H1 (cell line): Measurements from ENCODE around the gene EXOC6. TPM values are rescaled to one million over a fixed set of nuclear protein-coding genes. Genes with fewer than 3 reads are reported as not detected.

ENCODE experiments used
- CTCF ChIA-PET: fragments of 300-600 bp; sonication (Branson Sonifier 250); formaldehyde crosslinking; loops from one replicate; lab custom pipeline; 2021; ENCODE audit not compliant: partially characterized antibody; lab: Charles Lee
- POLR2A ChIA-PET: fragments of 300-600 bp; sonication (Branson Sonifier 250); formaldehyde crosslinking; loops from one replicate; lab custom pipeline; 2021; ENCODE audit warnings: inconsistent platforms; ENCODE audit not compliant: partially characterized antibody; lab: Charles Lee
- DNase-seq, 2 experiments: peaks; one replicate each; pipeline versions ENCODE4 v3.0.0 to v3.0.0-alpha.2; 2010 to 2022; ENCODE audit warnings: low spot score in 2 of 2, low read depth in 1 of 2, mixed read lengths in 1 of 2
- FAIRE-seq: peaks from 2 replicates; lab custom pipeline; 2011; peaks lifted over from hg19 to GRCh38; lab: Jason Lieb, UNC
- H2AFZ ChIP-seq: 2 replicates; pipeline ENCODE4 v1.8.1; 2012; ENCODE audit warnings: low read length, inconsistent platforms
- H2AK5ac ChIP-seq: 2 replicates; pipeline ENCODE4 v1.6.1; 2013; ENCODE audit warnings: low read depth, low read length
- H2BK120ac ChIP-seq: replicated peaks from 2 replicates; pipeline ENCODE3; 2013; ENCODE audit warnings: low read depth, low read length, inconsistent platforms
- H2BK12ac ChIP-seq: 2 replicates; pipeline ENCODE4 v1.6.1; 2013; ENCODE audit warnings: low read depth, low read length
- H2BK15ac ChIP-seq: 2 replicates; pipeline ENCODE4 v1.6.1; 2013; ENCODE audit warnings: low read length
- H2BK20ac ChIP-seq: 2 replicates; pipeline ENCODE4 v1.6.1; 2013; ENCODE audit warnings: low read length
- H2BK5ac ChIP-seq: 2 replicates; pipeline ENCODE4 v1.6.1; 2013; ENCODE audit warnings: low read depth, low read length
- H3K14ac ChIP-seq: 2 replicates; pipeline ENCODE4 v1.6.1; 2013; ENCODE audit warnings: inconsistent platforms; ENCODE audit not compliant: insufficient read length
- H3K18ac ChIP-seq: 2 replicates; pipeline ENCODE4 v1.6.1; 2013; ENCODE audit warnings: low read length; ENCODE audit errors: extremely low read depth
- H3K23ac ChIP-seq: 2 replicates; pipeline ENCODE4 v1.6.1; 2013; ENCODE audit warnings: inconsistent platforms; ENCODE audit not compliant: insufficient read length
- H3K23me2 ChIP-seq: 2 replicates; pipeline ENCODE4 v1.6.1; 2013; ENCODE audit warnings: low read depth, low read length
- H3K27ac ChIP-seq: 2 replicates; pipeline ENCODE4 v1.6.1; 2011; ENCODE audit warnings: low read depth, low read length, inconsistent platforms
- H3K27me3 ChIP-seq, 4 experiments: replicated peaks in 1 of 4; 1 replicate in 1 of 4; 2 replicates in 3 of 4; pipeline versions ENCODE4 v1.6.1 to v1.8.1; 2011 to 2013; ENCODE audit warnings: low read length in 3 of 4, mild to moderate bottlenecking in 3 of 4, inconsistent platforms in 2 of 4, mixed read lengths in 2 of 4, moderate library complexity in 1 of 4; ENCODE audit not compliant: control insufficient read depth in 3 of 4, insufficient read depth in 3 of 4; ENCODE audit errors: extremely low read depth in 1 of 4
- H3K36me3 ChIP-seq, 4 experiments: 2 replicates each; pipeline versions ENCODE4 v1.6.1 to v1.8.1; 2011 to 2013; ENCODE audit warnings: mild to moderate bottlenecking in 4 of 4, low read length in 3 of 4, moderate library complexity in 2 of 4, control low read depth in 1 of 4, inconsistent platforms in 1 of 4; ENCODE audit not compliant: insufficient read depth in 4 of 4, control insufficient read depth in 2 of 4
- H3K4ac ChIP-seq: replicated peaks from 2 replicates; pipeline ENCODE3; 2013; ENCODE audit warnings: low read length, low read depth, mixed read lengths, inconsistent platforms; ENCODE audit not compliant: insufficient read length
- H3K4me1 ChIP-seq, 4 experiments: replicated peaks in 1 of 4; 1 replicate in 1 of 4; 2 replicates in 3 of 4; pipeline versions ENCODE4 v1.6.1 to v1.8.1; 2011 to 2013; ENCODE audit warnings: low read length in 3 of 4, inconsistent platforms in 2 of 4, mixed read lengths in 1 of 4; ENCODE audit not compliant: insufficient read depth in 4 of 4, control insufficient read depth in 3 of 4
- H3K4me2 ChIP-seq, 2 experiments: 2 replicates each; pipeline versions ENCODE4 v1.6.1 to v1.8.1; 2011 to 2013; ENCODE audit warnings: low read depth in 2 of 2, low read length in 2 of 2, control low read depth in 1 of 2, inconsistent platforms in 1 of 2, mild to moderate bottlenecking in 1 of 2; ENCODE audit not compliant: insufficient read depth in 1 of 2
- H3K4me3 ChIP-seq, 4 experiments: fragments of 200-600, 300-600 bp in 1 of 4; sonication (generic), shearing (Covaris generic), sonication (Bioruptor Twin) in 1 of 4; 2 replicates each; pipeline versions ENCODE4 v1.5.1 to v1.8.1; 2011 to 2016; ENCODE audit warnings: low read length in 4 of 4, low read depth in 3 of 4, control low read depth in 2 of 4, inconsistent platforms in 2 of 4, mild to moderate bottlenecking in 2 of 4, mixed read lengths in 1 of 4, moderate library complexity in 1 of 4; ENCODE audit not compliant: insufficient read depth in 2 of 4; ENCODE audit errors: extremely low read depth in 1 of 4
- H3K56ac ChIP-seq: replicated peaks from 2 replicates; pipeline ENCODE3; 2013; ENCODE audit warnings: low read depth, mild to moderate bottlenecking, mixed read lengths, low read length, inconsistent platforms; ENCODE audit not compliant: insufficient read length
- H3K79me1 ChIP-seq: 2 replicates; pipeline ENCODE4 v1.6.1; 2013; ENCODE audit warnings: low read depth, low read length, control low read depth
- H3K79me2 ChIP-seq, 2 experiments: 2 replicates each; pipeline versions ENCODE4 v1.6.1 to v1.8.1; 2012 to 2013; ENCODE audit warnings: low read length in 2 of 2, mild to moderate bottlenecking in 2 of 2, inconsistent platforms in 1 of 2; ENCODE audit not compliant: insufficient read depth in 2 of 2, control insufficient read depth in 1 of 2
- H3K9ac ChIP-seq, 4 experiments: replicated peaks in 1 of 4; 1 replicate in 1 of 4; 2 replicates in 3 of 4; pipeline versions ENCODE4 v1.6.1 to v1.8.1; 2011 to 2013; ENCODE audit warnings: low read depth in 3 of 4, low read length in 3 of 4, control low read depth in 2 of 4, mild to moderate bottlenecking in 2 of 4, moderate library complexity in 2 of 4, inconsistent platforms in 1 of 4; ENCODE audit errors: extremely low read depth in 1 of 4
- H3K9me3 ChIP-seq, 2 experiments: 2 replicates each; pipeline versions ENCODE4 v1.6.1 to v1.8.1; 2012 to 2013; ENCODE audit warnings: mild to moderate bottlenecking in 2 of 2, moderate library complexity in 2 of 2, control low read depth in 1 of 2, inconsistent platforms in 1 of 2, low read depth in 1 of 2, low read length in 1 of 2, mixed read lengths in 1 of 2; ENCODE audit not compliant: insufficient read depth in 2 of 2
- H4K20me1 ChIP-seq, 2 experiments: replicated peaks in 1 of 2; 2 replicates each; pipeline versions ENCODE3 to v1.8.1; 2011 to 2013; ENCODE audit warnings: inconsistent platforms in 2 of 2, low read length in 2 of 2, mild to moderate bottlenecking in 1 of 2; ENCODE audit not compliant: insufficient read depth in 2 of 2, control insufficient read depth in 1 of 2
- H4K5ac ChIP-seq: 2 replicates; pipeline ENCODE4 v1.6.1; 2013; ENCODE audit warnings: low read length, low read depth, mixed read lengths, inconsistent platforms; ENCODE audit not compliant: insufficient read length
- H4K8ac ChIP-seq: 2 replicates; pipeline ENCODE4 v1.8.0; 2013; ENCODE audit warnings: mild to moderate bottlenecking, moderate library complexity, low read length, inconsistent platforms; ENCODE audit not compliant: insufficient read depth; ENCODE audit errors: extremely low read depth
- H4K91ac ChIP-seq: replicated peaks from 2 replicates; pipeline ENCODE3; 2013; ENCODE audit warnings: low read length, mixed read lengths, inconsistent platforms; ENCODE audit not compliant: insufficient read length
- CBX8 ChIP-seq: fragments of 300-800, 300-1000 bp; sonication (generic); IDR thresholded peaks from 2 replicates; pipeline ENCODE4 v1.7.1; 2016; ENCODE audit warnings: low read depth, low read length, borderline replicate concordance
- EP300 ChIP-seq, 2 experiments: IDR thresholded peaks; 1 replicate in 1 of 2; 2 replicates in 1 of 2; pipeline ENCODE4 v1.6.1; 2011 to 2012; ENCODE audit warnings: low read depth in 2 of 2, low read length in 2 of 2, mild to moderate bottlenecking in 2 of 2, borderline replicate concordance in 1 of 2, inconsistent platforms in 1 of 2, moderate library complexity in 1 of 2
- GABPA ChIP-seq: IDR thresholded peaks from 2 replicates; pipeline ENCODE4 v1.6.1; 2011; ENCODE audit warnings: mild to moderate bottlenecking, low read length, moderate library complexity, borderline replicate concordance; ENCODE audit not compliant: insufficient read depth
- NRF1 ChIP-seq: IDR thresholded peaks from 2 replicates; pipeline ENCODE4 v1.6.1; 2011; ENCODE audit warnings: mild to moderate bottlenecking, low read depth, low read length, improper control_type of control experiment
- PHF8 ChIP-seq: fragments of 200-600 bp; sonication (generic); conservative IDR thresholded peaks from 2 replicates; pipeline ENCODE4 v1.7.1; 2012; ENCODE audit warnings: low read depth, mild to moderate bottlenecking, inconsistent platforms, low read length, moderate library complexity
- RAD21 ChIP-seq, 2 experiments: IDR thresholded peaks in 1 of 2; conservative IDR thresholded peaks in 1 of 2; 2 replicates each; pipeline ENCODE4 v1.6.1; 2011; ENCODE audit warnings: low read depth in 2 of 2, low read length in 2 of 2, improper control_type of control experiment in 1 of 2, inconsistent platforms in 1 of 2, mild to moderate bottlenecking in 1 of 2, moderate library complexity in 1 of 2
- SP2 ChIP-seq: IDR thresholded peaks from 2 replicates; pipeline ENCODE4 v1.6.1; 2012; ENCODE audit warnings: mild to moderate bottlenecking, low read length, inconsistent platforms
- TCF12 ChIP-seq: IDR thresholded peaks from 2 replicates; pipeline ENCODE4 v1.6.1; 2011; ENCODE audit warnings: low read depth, mild to moderate bottlenecking, low read length
- WGBS, 2 experiments: shearing (Covaris generic) in 1 of 2; methylation state at CpG; one replicate each; pipeline versions ENCODE4 v1.1.6 to v1.1.7; 2013 to 2015; ENCODE audit warnings: low lambda C conversion rate in 2 of 2, mixed read lengths in 2 of 2, inconsistent platforms in 1 of 2, low coverage in 1 of 2, missing lambda C conversion rate in 1 of 2; ENCODE audit not compliant: insufficient replicate concordance in 2 of 2, insufficient coverage in 1 of 2, insufficient read length in 1 of 2; ENCODE audit errors: extremely low coverage in 1 of 2, missing lambda C conversion rate in 1 of 2; 5-methylcytosine and 5-hydroxymethylcytosine counted together
- polyA plus RNA-seq, 7 experiments: library from polyadenylated mRNA; depleted of rRNA in 3 of 7; stranded (reverse) in 5 of 7; unstranded in 2 of 7; fragments of >200 nt in 5 of 7; fragments of 200-250 nt in 2 of 7; gene quantifications; 1 replicate in 5 of 7; 2 replicates in 1 of 7; 4 replicates in 1 of 7; pipeline versions ENCODE4 v1.2.1 to v1.2.3, GENCODE V29; 2011 to 2013; ENCODE audit warnings: missing spikeins in 2 of 7, mixed read lengths in 2 of 7
- total RNA-seq: library from RNA; stranded (reverse); fragmentation: NEBNext Ultra II Directional; extraction: Animal tissue kit (Norgen Biotek cat#: 25700); gene quantifications from 2 replicates; pipeline ENCODE4 v1.2.1, GENCODE V29; 2021

The EXOC6 gene
- total and polyA plus RNA-seq, 2 of the 8 experiments (the other 6 are each of a cell fraction or from before 2014, with no cell fraction given), result 1.7 to 4.5 TPM

DNA sequence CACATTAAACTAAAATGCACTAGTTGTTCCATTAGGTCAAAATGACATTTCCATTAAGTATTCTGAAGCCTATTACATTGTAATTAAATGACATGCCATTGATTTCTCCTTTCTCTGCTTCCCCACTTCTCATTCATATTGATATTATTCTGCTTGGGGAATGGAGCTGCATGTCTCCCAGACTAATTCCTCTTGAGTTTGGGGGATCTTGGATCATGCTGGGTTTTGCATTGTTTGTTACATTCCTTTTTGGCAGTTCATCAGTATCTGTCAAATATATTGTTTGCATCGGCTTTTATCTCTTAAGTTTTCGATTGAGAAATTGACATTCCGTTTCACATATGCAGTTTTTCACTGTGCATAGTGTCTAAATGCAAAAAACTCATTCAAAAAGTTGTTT, 147.2 kb downstream of the EXOC6 start:
- ChIA-PET POLR2A (interaction anchor here (0.6 kb wide), 1 partner anchor 17 kb away, joined by 4 read pairs; no protein-coding TSS in a partner anchor), CTCF (interaction anchor here (0.8 to 3.7 kb wide), 6 partner anchors 12 to 559 kb away, joined by 3 to 37 read pairs (median 3); no protein-coding TSS in a partner anchor)
- H3K79me1 ChIP-seq, result no peaks in the 10 kb centered on the region
- H2AK5ac ChIP-seq, result no peak overlapping the region
- no peaks in the 10 kb centered on the region for H3K79me2 ChIP-seq
- H4K91ac ChIP-seq, result no peak overlapping the region
- no peak overlapping the region for H2BK20ac ChIP-seq
- H3K4me3 ChIP-seq, result peak overlapping the region in 1 of 4 experiments; percentile 31; a peak in 1 of 8 replicates
- FAIRE-seq (peak; percentile 13), DNase-seq (no peak)
- H3K14ac ChIP-seq, result no peak overlapping the region
- no peaks in the 10 kb centered on the region for H3K23me2 ChIP-seq
- no peak overlapping the region for H2BK12ac ChIP-seq
- H3K9me3 ChIP-seq, result no peaks in the 10 kb centered on the region
- H3K4ac ChIP-seq, result no peak overlapping the region
- H4K20me1 ChIP-seq, result no peaks in the 10 kb centered on the region
- no peaks in the 10 kb centered on the region for H3K36me3 ChIP-seq
- H2AFZ ChIP-seq, result no peak overlapping the region
- 54% methylated on average over 3 of the region's 3 CpGs; no CpG with 5 or more reads in 1 of the 2 experiments for WGBS, 2 experiments
- peak overlapping the region in 1 of 2 experiments; percentile 24; a peak in 1 of 4 replicates for H3K4me2 ChIP-seq
- H3K9ac ChIP-seq, result peak overlapping the region in 1 of 4 experiments; percentile 34; a peak in 1 of 7 replicates
- no peak overlapping the region for H2BK15ac ChIP-seq
- H3K23ac ChIP-seq, result no peak overlapping the region
- H3K27me3 ChIP-seq, result no peaks in the 10 kb centered on the region
- H4K8ac ChIP-seq, result no peak overlapping the region
- H2BK5ac ChIP-seq, result no peak overlapping the region
- H3K18ac ChIP-seq, result no peak overlapping the region
- H3K27ac ChIP-seq, result no peak overlapping the region
- no peak overlapping the region for H2BK120ac ChIP-seq
- peaks cover 0 to 9% (median 3%) of the 10 kb centered on the region in 4 experiments; a peak in 1 of 7 replicates for H3K4me1 ChIP-seq
- H4K5ac ChIP-seq, result peak overlapping the region; percentile 73
- no peak overlapping the region for H3K56ac ChIP-seq
- TF ChIP-seq TCF12 (no peak), SP2 (no peak), GABPA (no peak), PHF8 (no peak), EP300 (IDR thresholded peaks at IDR 0.05; ENCODE audit: borderline replicate concordance in 1 of 2, low read depth in 2 of 2, low read length in 2 of 2) (no peak), CBX8 (no peak), NRF1 (no peak), RAD21 (IDR thresholded peaks at IDR 0.05 in 1 of 2, conservative IDR thresholded peaks at IDR 0.05 in 1 of 2; ENCODE audit: low read depth in 2 of 2, low read length in 2 of 2) (no peak)
